GM18502 (cell line): ENCODE data around the gene TEK.

Source experiments
- ATAC-seq: cut with Tn5 transposase; IDR thresholded peaks from one replicate; pipeline ENCODE4 v1.9.1; 2021; ENCODE audit warnings: mild to moderate bottlenecking; ENCODE audit not compliant: unreplicated experiment, poor library complexity

Gene TEK

GRCh38 chr9:27168496-27168895 is 59.5 kb downstream of the TEK start:
- ATAC-seq = no peak

- no peak for ATAC-seq
Observed at GRCh38 chr9:27168951-27169350, 59.9 kb downstream of the TEK start.

GRCh38 chr9:27176971-27177370 is 67.9 kb downstream of the TEK start:
- no peak for ATAC-seq

- no peak for ATAC-seq
Observed at GRCh38 chr9:27179245-27179865, 70.3 kb downstream of the TEK start.

GRCh38 chr9:27181381-27181780 is 72.4 kb downstream of the TEK start:
- no peak for ATAC-seq

GRCh38 chr9:27182421-27182820 is 73.4 kb downstream of the TEK start:
- ATAC-seq = no peak

GRCh38 chr9:27183131-27183530 is 74.1 kb downstream of the TEK start:
- ATAC-seq = no peak

- ATAC-seq = no peak
Observed at GRCh38 chr9:27183701-27184100, 74.7 kb downstream of the TEK start.

- ATAC-seq = no peak
Observed at GRCh38 chr9:27184556-27185351, 75.7 kb downstream of the TEK start.

- ATAC-seq = no peak
Observed at GRCh38 chr9:27188426-27188825, 79.4 kb downstream of the TEK start.

GRCh38 chr9:27189426-27189825 is 80.4 kb downstream of the TEK start:
- ATAC-seq = no peak

- ATAC-seq = no peak
Observed at GRCh38 chr9:27192291-27192960, 83.4 kb downstream of the TEK start.

GRCh38 chr9:27193886-27194285 is 84.9 kb downstream of the TEK start:
- ATAC-seq = no peak

- ATAC-seq = no peak
Observed at GRCh38 chr9:27194401-27195091, 85.5 kb downstream of the TEK start.

- no peak for ATAC-seq
Observed at GRCh38 chr9:27195191-27195590, 86.2 kb downstream of the TEK start.

GRCh38 chr9:27196383-27196782 is 87.4 kb downstream of the TEK start:
- ATAC-seq = no peak

GRCh38 chr9:27198190-27198589 is 89.2 kb downstream of the TEK start:
- no peak for ATAC-seq

- ATAC-seq = no peak
Observed at GRCh38 chr9:27202056-27202455, 93.0 kb downstream of the TEK start.

GRCh38 chr9:27203783-27204182 is 94.8 kb downstream of the TEK start:
- ATAC-seq = no peak

- no peak for ATAC-seq
Observed at GRCh38 chr9:27204578-27204977, 95.6 kb downstream of the TEK start.

- no peak for ATAC-seq
Observed at GRCh38 chr9:27205198-27205597, 96.2 kb downstream of the TEK start.
